IMR-90 (cell line): ENCODE data around the gene ENOX1. TPM values are rescaled to one million over a fixed set of nuclear protein-coding genes. Genes with fewer than 3 reads are reported as not detected.

ENCODE experiments used
- ATAC-seq: fragments of 200-7000 bp; cut with Tn5 transposase; 2 replicates; pipeline ENCODE4 v1.9.1; 2020; ENCODE audit warnings: low read depth, mild to moderate bottlenecking, moderate library complexity
- BruUV-seq: library from RNA; stranded (reverse); fragments of 400-500 nt; replicated peaks from 2 replicates; lab custom pipeline; 2021; lab: Mats Ljungman, UMichigan
- CTCF ChIA-PET: fragments of 300-600 bp; formaldehyde crosslinking; extraction: SDS; loops from one replicate; lab custom pipeline; 2021; ENCODE audit warnings: antibody characterized with exemption; lab: Yijun Ruan, JAX
- POLR2A ChIA-PET: fragments of 300-600 bp; sonication (Branson Sonifier 250); formaldehyde crosslinking; loops from one replicate; lab custom pipeline; 2022; ENCODE audit warnings: antibody characterized with exemption; ENCODE audit not compliant: unreplicated experiment; lab: Charles Lee
- DNase-seq: peaks from one replicate; pipeline ENCODE4 v3.0.0; 2013
- H2AFZ ChIP-seq: replicated peaks from 2 replicates; pipeline ENCODE3; 2013; ENCODE audit warnings: low read length, mild to moderate bottlenecking; ENCODE audit not compliant: poor library complexity
- H2AK5ac ChIP-seq: 2 replicates; pipeline ENCODE4 v1.6.1; 2013; ENCODE audit warnings: low read depth, low read length, inconsistent platforms
- H2AK9ac ChIP-seq: replicated peaks from 2 replicates; pipeline ENCODE3; 2013; ENCODE audit warnings: mild to moderate bottlenecking, low read depth, low read length, moderate library complexity; ENCODE audit not compliant: poor library complexity
- H2BK120ac ChIP-seq: 2 replicates; pipeline ENCODE4 v1.6.1; 2013; ENCODE audit warnings: low read depth, low read length, inconsistent platforms
- H2BK15ac ChIP-seq: 3 replicates; pipeline ENCODE4 v1.6.1; 2013; ENCODE audit warnings: low read depth, low read length, inconsistent platforms
- H2BK20ac ChIP-seq: 2 replicates; pipeline ENCODE4 v1.6.1; 2013; ENCODE audit warnings: low read depth, mild to moderate bottlenecking, inconsistent platforms, low read length, moderate library complexity
- H2BK5ac ChIP-seq: 2 replicates; pipeline ENCODE4 v1.6.1; 2013; ENCODE audit warnings: mild to moderate bottlenecking, low read depth, low read length, inconsistent platforms; ENCODE audit not compliant: poor library complexity, severe bottlenecking
- H3K14ac ChIP-seq: replicated peaks from 2 replicates; pipeline ENCODE4 v1.6.1; 2013; ENCODE audit warnings: low read depth, low read length, inconsistent platforms
- H3K18ac ChIP-seq: 2 replicates; pipeline ENCODE4 v1.6.1; 2013; ENCODE audit warnings: low read depth, low read length, control low read depth
- H3K23ac ChIP-seq: 2 replicates; pipeline ENCODE4 v1.6.1; 2013; ENCODE audit warnings: low read depth, low read length, inconsistent platforms
- H3K27ac ChIP-seq: 2 replicates; pipeline ENCODE4 v1.5.1; 2013; ENCODE audit warnings: mild to moderate bottlenecking, control low read depth, low read length; ENCODE audit not compliant: insufficient read depth
- H3K27me3 ChIP-seq: 2 replicates; pipeline ENCODE4 v1.6.1; 2013; ENCODE audit warnings: low read length; ENCODE audit not compliant: control insufficient read depth, insufficient read depth
- H3K36me3 ChIP-seq: 2 replicates; pipeline ENCODE4 v1.6.1; 2013; ENCODE audit warnings: low read length, mixed read lengths; ENCODE audit not compliant: control insufficient read depth, insufficient read depth
- H3K4ac ChIP-seq: 2 replicates; pipeline ENCODE4 v1.6.1; 2013; ENCODE audit warnings: low read depth, low read length, inconsistent platforms
- H3K4me1 ChIP-seq: 2 replicates; pipeline ENCODE4 v1.6.1; 2013; ENCODE audit warnings: low read length, mixed read lengths; ENCODE audit not compliant: control insufficient read depth, insufficient read depth
- H3K4me2 ChIP-seq: 2 replicates; pipeline ENCODE4 v1.6.1; 2013; ENCODE audit warnings: low read depth, mild to moderate bottlenecking, control low read depth, low read length, moderate library complexity
- H3K4me3 ChIP-seq: 2 replicates; pipeline ENCODE4 v1.5.1; 2013; ENCODE audit warnings: low read depth, mild to moderate bottlenecking, control low read depth, low read length, moderate library complexity; ENCODE audit not compliant: insufficient read depth
- H3K56ac ChIP-seq: 2 replicates; pipeline ENCODE4 v1.6.1; 2013; ENCODE audit warnings: low read length, inconsistent platforms; ENCODE audit not compliant: insufficient read depth; ENCODE audit errors: extremely low read depth
- H3K79me1 ChIP-seq, 2 experiments: 2 replicates each; pipeline ENCODE4 v1.6.1; 2013; ENCODE audit warnings: low read length in 2 of 2, inconsistent platforms in 1 of 2, low read depth in 1 of 2
- H3K9ac ChIP-seq: 2 replicates; pipeline ENCODE4 v1.6.1; 2013; ENCODE audit warnings: low read depth, low read length, control low read depth
- H3K9me1 ChIP-seq: 2 replicates; pipeline ENCODE4 v1.6.1; 2013; ENCODE audit warnings: low read length, inconsistent platforms; ENCODE audit not compliant: insufficient read depth
- H3K9me3 ChIP-seq: 2 replicates; pipeline ENCODE4 v1.6.1; 2013; ENCODE audit warnings: low read length; ENCODE audit not compliant: control insufficient read depth, insufficient read depth
- H4K20me1 ChIP-seq: 2 replicates; pipeline ENCODE4 v1.6.1; 2013; ENCODE audit warnings: low read length, inconsistent platforms; ENCODE audit not compliant: insufficient read depth
- H4K5ac ChIP-seq: 2 replicates; pipeline ENCODE4 v1.6.1; 2013; ENCODE audit warnings: mild to moderate bottlenecking, low read depth, low read length, control low read depth
- H4K8ac ChIP-seq, 2 experiments: 2 replicates each; pipeline ENCODE4 v1.6.1; 2013; ENCODE audit warnings: low read depth in 2 of 2, low read length in 2 of 2, control low read depth in 1 of 2, inconsistent platforms in 1 of 2
- H4K91ac ChIP-seq: 2 replicates; pipeline ENCODE4 v1.6.1; 2013; ENCODE audit warnings: low read depth, low read length, inconsistent platforms; ENCODE audit not compliant: insufficient read depth
- CEBPB ChIP-seq: IDR thresholded peaks from 2 replicates; pipeline ENCODE4 v1.6.1; 2012; ENCODE audit warnings: low read depth, low read length, improper control_type of control experiment
- FOS ChIP-seq: fragments of 150-350 bp; IDR thresholded peaks from 2 replicates; pipeline ENCODE4 v1.6.1; 2016; ENCODE audit warnings: low read depth, low read length
- MAFK ChIP-seq: IDR thresholded peaks from 2 replicates; pipeline ENCODE4 v1.6.1; 2012; ENCODE audit warnings: low read depth, low read length, improper control_type of control experiment
- MAZ ChIP-seq: IDR thresholded peaks from 2 replicates; pipeline ENCODE4 v1.6.1; 2012; ENCODE audit warnings: low read depth, mild to moderate bottlenecking, low read length, improper control_type of control experiment, moderate library complexity, borderline replicate concordance
- MXI1 ChIP-seq: IDR thresholded peaks from 2 replicates; pipeline ENCODE4 v1.6.1; 2012; ENCODE audit warnings: low read depth, mild to moderate bottlenecking, low read length, moderate library complexity, borderline replicate concordance
- RAD21 ChIP-seq: IDR thresholded peaks from 2 replicates; pipeline ENCODE4 v1.6.1; 2012; ENCODE audit warnings: low read length, improper control_type of control experiment
- RCOR1 ChIP-seq: IDR thresholded peaks from 2 replicates; pipeline ENCODE4 v1.6.1; 2012; ENCODE audit warnings: mild to moderate bottlenecking, low read length, improper control_type of control experiment; ENCODE audit not compliant: insufficient replicate concordance
- dilution Hi-C: fragments of 300-500 bp; cut with HindIII; formaldehyde crosslinking; loops from one replicate; pipeline ENCODE4 v1.14.3; 2018; ENCODE audit warnings: low sequenced_read_pairs; ENCODE audit not compliant: unreplicated experiment
- in situ Hi-C: fragments of 300-500 bp; cut with MboI; formaldehyde crosslinking; loops from 3 replicates; pipeline ENCODE4 v1.14.3; 2019; ENCODE audit warnings: low sequenced_read_pairs, inconsistent platforms, mixed read lengths
- intact Hi-C: fragments of 100-400 bp; cut with micrococcal nuclease; formaldehyde crosslinking; loops from 2 replicates; pipeline ENCODE4 v1.10.0; 2022
- polyA plus RNA-seq, 3 experiments: library from polyadenylated mRNA; depleted of rRNA; stranded (reverse); fragments of >200 nt; gene quantifications; 2 replicates each; pipeline ENCODE4 v1.2.3, GENCODE V29; 2012; ENCODE audit warnings: low replicate concordance in 1 of 3
- total RNA-seq: library from RNA; depleted of rRNA; stranded (reverse); fragments of >200 nt; gene quantifications from 2 replicates; pipeline ENCODE4 v1.2.3, GENCODE V29; 2012
- TF ChIP-seq, protein P1 (sequence below): conservative IDR thresholded peaks from 2 replicates; pipeline ENCODE4 v1.5.1; 2012; ENCODE audit warnings: mild to moderate bottlenecking, low read depth, low read length, improper control_type of control experiment
- TF ChIP-seq, protein P2 (sequence below): fragments of 150-350 bp; IDR thresholded peaks from 2 replicates; pipeline ENCODE4 v1.6.1; 2016; ENCODE audit warnings: low read depth, mild to moderate bottlenecking, low read length, moderate library complexity, borderline replicate concordance
- TF ChIP-seq, protein P3 (sequence below): fragments of 150-350 bp; IDR thresholded peaks from 2 replicates; pipeline ENCODE4 v1.6.1; 2017; ENCODE audit warnings: mild to moderate bottlenecking, antibody characterized with exemption, low read length, low read depth

ENOX1 gene
- total and polyA plus RNA-seq, 2 of the 4 experiments (the other 2 are of a cell fraction): 0.99 to 1.3 TPM

DNA sequence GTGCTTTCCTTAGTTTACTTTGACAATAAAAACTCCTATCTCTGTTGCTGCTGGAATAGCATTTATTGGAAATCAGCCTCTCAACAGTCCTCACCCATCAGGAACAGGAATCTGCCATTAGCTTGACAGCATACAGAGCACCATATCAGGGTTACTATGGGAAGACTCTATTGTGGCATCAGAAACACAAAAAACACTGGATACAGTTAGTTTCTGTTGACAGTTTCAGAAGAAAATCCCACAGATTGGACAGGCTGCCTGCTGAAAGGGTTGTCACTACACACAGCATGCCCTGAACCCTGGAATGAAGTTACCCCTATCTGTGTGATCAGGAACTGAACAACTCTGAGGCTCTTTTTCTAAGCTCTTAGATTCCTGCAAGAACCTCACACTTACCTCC, 172.7 kb downstream of the ENOX1 start:
- no peak overlapping the region for H3K23ac ChIP-seq
- ATAC-seq: no peak
- H3K9ac ChIP-seq: no peak overlapping the region
- H3K4ac ChIP-seq: no peak overlapping the region
- H3K27me3 ChIP-seq: no peaks in the 10 kb centered on the region
- no peak overlapping the region for H4K8ac ChIP-seq
- H4K20me1 ChIP-seq: no peaks in the 10 kb centered on the region
- no peak overlapping the region for H3K56ac ChIP-seq
- no peak overlapping the region for H3K4me2 ChIP-seq
- H3K4me1 ChIP-seq: no peaks in the 10 kb centered on the region
- H3K9me3 ChIP-seq: no peaks in the 10 kb centered on the region
- no peak overlapping the region for H3K18ac ChIP-seq
- H2AFZ ChIP-seq: no peak overlapping the region
- intact Hi-C loops (no loop called here), dilution Hi-C loops (no loop called here), in situ Hi-C loops (no loop called here)
- H2BK15ac ChIP-seq: no peak overlapping the region
- no peak overlapping the region for H4K5ac ChIP-seq
- no peak overlapping the region for H3K4me3 ChIP-seq
- no peak for TF ChIP-seq MXI1
- no peak for TF ChIP-seq RCOR1
- no peak for TF ChIP-seq MAZ
- TF ChIP-seq CEBPB: no peak
- TF ChIP-seq, protein P1, sequence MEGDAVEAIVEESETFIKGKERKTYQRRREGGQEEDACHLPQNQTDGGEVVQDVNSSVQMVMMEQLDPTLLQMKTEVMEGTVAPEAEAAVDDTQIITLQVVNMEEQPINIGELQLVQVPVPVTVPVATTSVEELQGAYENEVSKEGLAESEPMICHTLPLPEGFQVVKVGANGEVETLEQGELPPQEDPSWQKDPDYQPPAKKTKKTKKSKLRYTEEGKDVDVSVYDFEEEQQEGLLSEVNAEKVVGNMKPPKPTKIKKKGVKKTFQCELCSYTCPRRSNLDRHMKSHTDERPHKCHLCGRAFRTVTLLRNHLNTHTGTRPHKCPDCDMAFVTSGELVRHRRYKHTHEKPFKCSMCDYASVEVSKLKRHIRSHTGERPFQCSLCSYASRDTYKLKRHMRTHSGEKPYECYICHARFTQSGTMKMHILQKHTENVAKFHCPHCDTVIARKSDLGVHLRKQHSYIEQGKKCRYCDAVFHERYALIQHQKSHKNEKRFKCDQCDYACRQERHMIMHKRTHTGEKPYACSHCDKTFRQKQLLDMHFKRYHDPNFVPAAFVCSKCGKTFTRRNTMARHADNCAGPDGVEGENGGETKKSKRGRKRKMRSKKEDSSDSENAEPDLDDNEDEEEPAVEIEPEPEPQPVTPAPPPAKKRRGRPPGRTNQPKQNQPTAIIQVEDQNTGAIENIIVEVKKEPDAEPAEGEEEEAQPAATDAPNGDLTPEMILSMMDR: no peak
- no peak for TF ChIP-seq MAFK
- TF ChIP-seq RAD21: no peak
- no peak for TF ChIP-seq FOS
- TF ChIP-seq, protein P2, sequence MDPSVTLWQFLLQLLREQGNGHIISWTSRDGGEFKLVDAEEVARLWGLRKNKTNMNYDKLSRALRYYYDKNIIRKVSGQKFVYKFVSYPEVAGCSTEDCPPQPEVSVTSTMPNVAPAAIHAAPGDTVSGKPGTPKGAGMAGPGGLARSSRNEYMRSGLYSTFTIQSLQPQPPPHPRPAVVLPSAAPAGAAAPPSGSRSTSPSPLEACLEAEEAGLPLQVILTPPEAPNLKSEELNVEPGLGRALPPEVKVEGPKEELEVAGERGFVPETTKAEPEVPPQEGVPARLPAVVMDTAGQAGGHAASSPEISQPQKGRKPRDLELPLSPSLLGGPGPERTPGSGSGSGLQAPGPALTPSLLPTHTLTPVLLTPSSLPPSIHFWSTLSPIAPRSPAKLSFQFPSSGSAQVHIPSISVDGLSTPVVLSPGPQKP: no peak
- TF ChIP-seq, protein P3, sequence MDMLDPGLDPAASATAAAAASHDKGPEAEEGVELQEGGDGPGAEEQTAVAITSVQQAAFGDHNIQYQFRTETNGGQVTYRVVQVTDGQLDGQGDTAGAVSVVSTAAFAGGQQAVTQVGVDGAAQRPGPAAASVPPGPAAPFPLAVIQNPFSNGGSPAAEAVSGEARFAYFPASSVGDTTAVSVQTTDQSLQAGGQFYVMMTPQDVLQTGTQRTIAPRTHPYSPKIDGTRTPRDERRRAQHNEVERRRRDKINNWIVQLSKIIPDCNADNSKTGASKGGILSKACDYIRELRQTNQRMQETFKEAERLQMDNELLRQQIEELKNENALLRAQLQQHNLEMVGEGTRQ: no peak
- no peak overlapping the region for H3K14ac ChIP-seq
- no peaks in the 10 kb centered on the region for H3K79me1 ChIP-seq
- ChIA-PET POLR2A (no interaction called here), CTCF (no interaction called here)
- H2BK5ac ChIP-seq: no peak overlapping the region
- no TSS peak for BruUV-seq
- no peaks in the 10 kb centered on the region for H3K9me1 ChIP-seq
- DNase-seq: no peak
- H2BK20ac ChIP-seq: no peak overlapping the region
- no peak overlapping the region for H2AK5ac ChIP-seq
- no peak overlapping the region for H2AK9ac ChIP-seq
- H3K27ac ChIP-seq: no peak overlapping the region
- H3K36me3 ChIP-seq: no peaks in the 10 kb centered on the region
- H2BK120ac ChIP-seq: no peak overlapping the region
- no peak overlapping the region for H4K91ac ChIP-seq
